WTC11 (cell line): Measurements from ENCODE around the gene OR13C9. TPM values are rescaled to one million over a fixed set of nuclear protein-coding genes. Genes with fewer than 3 reads are reported as not detected.
"Not testable (repeated sequence)": the region's sequence is repeated elsewhere in the genome, so short reads cannot be mapped to it uniquely, and the experiment has no call there.

Experiments
- ATAC-seq: fragments of 200-7000 bp; cut with Tn5 transposase; 2 replicates; pipeline ENCODE4 v1.10.0; 2021; ENCODE audit warnings: mild to moderate bottlenecking, moderate library complexity
- CTCF ChIA-PET: fragments of 300-600 bp; sonication (Branson Sonifier 250); formaldehyde crosslinking; loops from one replicate; lab custom pipeline; 2021; ENCODE audit warnings: antibody characterized with exemption; lab: Charles Lee
- POLR2A ChIA-PET: fragments of 350-600 bp; sonication (Branson Sonifier 250); formaldehyde crosslinking; loops from one replicate; lab custom pipeline; 2021; ENCODE audit warnings: antibody characterized with exemption; lab: Charles Lee
- DNase-seq: peaks from one replicate; pipeline ENCODE4 v3.0.0; 2021; ENCODE audit warnings: low spot score
- H3K27ac Mint-ChIP-seq: 2 replicates; pipeline ENCODE4 v1.8.0; 2021; ENCODE audit warnings: mixed read lengths
- H3K27me3 Mint-ChIP-seq: 2 replicates; pipeline ENCODE4 v1.8.0; 2021; ENCODE audit warnings: low read depth, mild to moderate bottlenecking, moderate library complexity, mixed read lengths
- H3K36me3 Mint-ChIP-seq: 2 replicates; pipeline ENCODE4 v1.8.0; 2021; ENCODE audit warnings: mixed read lengths
- H3K4me1 Mint-ChIP-seq: 2 replicates; pipeline ENCODE4 v1.8.0; 2022; ENCODE audit warnings: mixed read lengths
- H3K4me3 Mint-ChIP-seq: 2 replicates; pipeline ENCODE4 v1.8.0; 2021; ENCODE audit warnings: mild to moderate bottlenecking, moderate library complexity, mixed read lengths
- H3K9me3 Mint-ChIP-seq: 2 replicates; pipeline ENCODE4 v1.8.0; 2021; ENCODE audit warnings: mixed read lengths
- ATF1 ChIP-seq: sonication (generic); formaldehyde crosslinking; IDR thresholded peaks from 2 replicates; pipeline ENCODE4 v1.8.1; 2023; ENCODE audit warnings: mild to moderate bottlenecking, moderate library complexity, missing genetic modification reagents
- CREM ChIP-seq: sonication (generic); formaldehyde crosslinking; IDR thresholded peaks from 2 replicates; pipeline ENCODE4 v1.8.1; 2022; ENCODE audit warnings: mild to moderate bottlenecking, missing genetic modification reagents, moderate library complexity
- JAZF1 ChIP-seq: fragments of 250-450 bp; sonication (Bioruptor Pico); IDR thresholded peaks from 2 replicates; pipeline ENCODE4 v1.9.0; 2021; ENCODE audit warnings: moderate library complexity, mild to moderate bottlenecking, inconsistent platforms
- NR1H2 ChIP-seq: sonication (generic); formaldehyde crosslinking; IDR thresholded peaks from 2 replicates; pipeline ENCODE4 v1.9.0; 2021; ENCODE audit warnings: mild to moderate bottlenecking, moderate library complexity, missing genetic modification reagents
- OVOL2 ChIP-seq: fragments of 250-450 bp; sonication (Bioruptor Pico); IDR thresholded peaks from 2 replicates; pipeline ENCODE4 v1.9.0; 2021; ENCODE audit warnings: mild to moderate bottlenecking, borderline replicate concordance
- RELA ChIP-seq: sonication (generic); formaldehyde crosslinking; IDR thresholded peaks from 2 replicates; pipeline ENCODE4 v1.8.1; 2022; ENCODE audit warnings: missing genetic modification reagents, mild to moderate bottlenecking, borderline replicate concordance
- SOX15 ChIP-seq: fragments of 250-450 bp; sonication (Bioruptor Pico); IDR thresholded peaks from 2 replicates; pipeline ENCODE4 v1.9.0; 2021; ENCODE audit warnings: mild to moderate bottlenecking
- SP1 ChIP-seq: sonication (generic); formaldehyde crosslinking; conservative IDR thresholded peaks from 2 replicates; pipeline ENCODE4 v1.8.1; 2022; ENCODE audit warnings: missing genetic modification reagents
- total RNA-seq: library from RNA; stranded (reverse); gene quantifications from 3 replicates; pipeline ENCODE4 v1.2.3, GENCODE V29; 2021
- TF ChIP-seq, protein P1 (sequence below): sonication (generic); formaldehyde crosslinking; IDR thresholded peaks from 2 replicates; pipeline ENCODE4 v1.8.1; 2023; ENCODE audit warnings: mild to moderate bottlenecking, missing genetic modification reagents
- TF ChIP-seq, protein P2 (sequence below): sonication (generic); formaldehyde crosslinking; IDR thresholded peaks from 2 replicates; pipeline ENCODE4 v1.8.1; 2022; ENCODE audit warnings: low read depth, mild to moderate bottlenecking, moderate library complexity, missing genetic modification reagents, borderline replicate concordance
- TF ChIP-seq, protein P3 (sequence below): fragments of 250-450 bp; sonication (Bioruptor Pico); IDR thresholded peaks from 2 replicates; pipeline ENCODE4 v1.9.0; 2021; ENCODE audit warnings: mild to moderate bottlenecking
- TF ChIP-seq, protein P4 (sequence below): sonication (generic); formaldehyde crosslinking; IDR thresholded peaks from 2 replicates; pipeline ENCODE4 v1.8.0; 2022; ENCODE audit warnings: mild to moderate bottlenecking, missing genetic modification reagents
- TF ChIP-seq, protein P5 (sequence below): sonication (generic); formaldehyde crosslinking; IDR thresholded peaks from 2 replicates; pipeline ENCODE4 v1.8.1; 2023; ENCODE audit warnings: mild to moderate bottlenecking, missing genetic modification reagents, moderate library complexity

The OR13C9 gene
- total RNA-seq, 1 experiment from 2014 or later: not detected

DNA sequence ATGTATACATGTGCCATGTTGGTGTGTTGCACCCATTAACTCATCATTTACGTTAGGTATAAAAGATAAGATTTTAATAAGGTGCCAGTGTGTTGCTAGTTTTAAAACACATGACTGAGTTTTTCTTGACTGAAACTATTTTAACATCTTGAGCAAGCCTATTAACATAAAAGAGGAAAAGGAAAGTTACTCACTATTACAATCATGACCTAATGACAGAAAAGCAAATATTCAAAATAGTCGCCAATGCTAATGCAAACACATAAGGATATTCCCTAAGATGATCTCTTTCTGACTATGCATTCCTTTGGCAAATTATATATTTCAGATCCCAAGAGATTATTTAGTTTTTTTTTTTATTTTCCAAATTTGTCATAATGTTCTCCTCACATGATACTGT is 6.8 kb downstream of the OR13C9 start (continued):
- TF ChIP-seq, protein P1, sequence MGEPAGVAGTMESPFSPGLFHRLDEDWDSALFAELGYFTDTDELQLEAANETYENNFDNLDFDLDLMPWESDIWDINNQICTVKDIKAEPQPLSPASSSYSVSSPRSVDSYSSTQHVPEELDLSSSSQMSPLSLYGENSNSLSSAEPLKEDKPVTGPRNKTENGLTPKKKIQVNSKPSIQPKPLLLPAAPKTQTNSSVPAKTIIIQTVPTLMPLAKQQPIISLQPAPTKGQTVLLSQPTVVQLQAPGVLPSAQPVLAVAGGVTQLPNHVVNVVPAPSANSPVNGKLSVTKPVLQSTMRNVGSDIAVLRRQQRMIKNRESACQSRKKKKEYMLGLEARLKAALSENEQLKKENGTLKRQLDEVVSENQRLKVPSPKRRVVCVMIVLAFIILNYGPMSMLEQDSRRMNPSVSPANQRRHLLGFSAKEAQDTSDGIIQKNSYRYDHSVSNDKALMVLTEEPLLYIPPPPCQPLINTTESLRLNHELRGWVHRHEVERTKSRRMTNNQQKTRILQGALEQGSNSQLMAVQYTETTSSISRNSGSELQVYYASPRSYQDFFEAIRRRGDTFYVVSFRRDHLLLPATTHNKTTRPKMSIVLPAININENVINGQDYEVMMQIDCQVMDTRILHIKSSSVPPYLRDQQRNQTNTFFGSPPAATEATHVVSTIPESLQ: no peak
- TF ChIP-seq, protein P2, sequence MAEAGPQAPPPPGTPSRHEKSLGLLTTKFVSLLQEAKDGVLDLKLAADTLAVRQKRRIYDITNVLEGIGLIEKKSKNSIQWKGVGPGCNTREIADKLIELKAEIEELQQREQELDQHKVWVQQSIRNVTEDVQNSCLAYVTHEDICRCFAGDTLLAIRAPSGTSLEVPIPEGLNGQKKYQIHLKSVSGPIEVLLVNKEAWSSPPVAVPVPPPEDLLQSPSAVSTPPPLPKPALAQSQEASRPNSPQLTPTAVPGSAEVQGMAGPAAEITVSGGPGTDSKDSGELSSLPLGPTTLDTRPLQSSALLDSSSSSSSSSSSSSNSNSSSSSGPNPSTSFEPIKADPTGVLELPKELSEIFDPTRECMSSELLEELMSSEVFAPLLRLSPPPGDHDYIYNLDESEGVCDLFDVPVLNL: no peak
- TF ChIP-seq SP1 (CRISPR knock-in tag): no peak

DNA sequence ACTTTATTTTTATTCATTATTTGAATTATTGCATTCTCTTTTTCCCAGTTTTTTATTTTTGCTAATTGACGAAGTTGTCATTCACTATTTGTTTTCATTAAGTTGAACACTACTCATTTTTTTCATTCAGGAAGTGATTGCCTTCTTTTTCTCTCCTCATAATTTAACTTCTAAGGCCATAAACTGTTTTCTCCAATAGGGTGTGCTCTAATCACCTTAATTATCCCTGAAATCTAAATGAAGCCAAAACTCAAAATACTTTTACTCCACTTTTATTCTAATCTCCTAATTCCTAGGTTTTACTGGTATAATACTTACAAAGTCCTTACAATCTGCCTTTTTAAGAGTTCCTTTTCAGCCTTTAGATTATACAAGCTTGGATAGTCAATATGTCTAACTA is 9.7 kb downstream of the OR13C9 start:
- CTCF ChIA-PET: no interaction called here
- H3K4me3 Mint-ChIP-seq: no peak overlapping the region
- H3K4me1 Mint-ChIP-seq: no peaks in the 10 kb centered on the region
- ATAC-seq (no peak), DNase-seq (no peak)
- TF ChIP-seq RELA (CRISPR knock-in tag): no peak
- H3K9me3 Mint-ChIP-seq: no peaks in the 10 kb centered on the region
- no peaks in the 10 kb centered on the region for H3K36me3 Mint-ChIP-seq
- H3K27me3 Mint-ChIP-seq: no peaks in the 10 kb centered on the region; the same call in 1 of the 2 replicates
- POLR2A ChIA-PET: no interaction called here
- no peak overlapping the region for H3K27ac Mint-ChIP-seq

DNA sequence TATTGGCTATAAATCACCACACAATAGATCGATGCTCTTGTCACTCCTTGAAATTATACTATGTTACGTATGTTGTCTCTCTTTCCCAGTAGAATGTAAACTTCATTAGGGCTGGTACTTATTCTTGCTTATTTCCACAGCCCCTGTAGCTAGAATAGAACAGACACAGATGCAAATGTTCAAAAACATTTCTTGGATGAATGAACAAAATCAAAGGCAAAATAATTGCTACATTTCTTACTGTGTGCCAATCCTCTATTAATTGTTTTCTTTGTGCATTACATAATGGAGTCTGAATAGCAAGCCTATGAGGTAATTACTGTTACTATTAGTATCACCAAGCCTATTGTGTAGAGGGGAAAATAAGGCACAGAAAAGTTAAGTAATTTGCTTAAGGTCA is 11.9 kb downstream of the OR13C9 start:
- DNase-seq (no peak), ATAC-seq (no peak)
- POLR2A ChIA-PET: no interaction called here
- Mint-ChIP-seq H3K4me3 (no peak overlapping the region), H3K27ac (no peak overlapping the region), H3K36me3 (no peaks in the 10 kb centered on the region), H3K9me3 (no peaks in the 10 kb centered on the region), H3K27me3 (no peaks in the 10 kb centered on the region), H3K4me1 (no peaks in the 10 kb centered on the region)
- TF ChIP-seq, protein P3, sequence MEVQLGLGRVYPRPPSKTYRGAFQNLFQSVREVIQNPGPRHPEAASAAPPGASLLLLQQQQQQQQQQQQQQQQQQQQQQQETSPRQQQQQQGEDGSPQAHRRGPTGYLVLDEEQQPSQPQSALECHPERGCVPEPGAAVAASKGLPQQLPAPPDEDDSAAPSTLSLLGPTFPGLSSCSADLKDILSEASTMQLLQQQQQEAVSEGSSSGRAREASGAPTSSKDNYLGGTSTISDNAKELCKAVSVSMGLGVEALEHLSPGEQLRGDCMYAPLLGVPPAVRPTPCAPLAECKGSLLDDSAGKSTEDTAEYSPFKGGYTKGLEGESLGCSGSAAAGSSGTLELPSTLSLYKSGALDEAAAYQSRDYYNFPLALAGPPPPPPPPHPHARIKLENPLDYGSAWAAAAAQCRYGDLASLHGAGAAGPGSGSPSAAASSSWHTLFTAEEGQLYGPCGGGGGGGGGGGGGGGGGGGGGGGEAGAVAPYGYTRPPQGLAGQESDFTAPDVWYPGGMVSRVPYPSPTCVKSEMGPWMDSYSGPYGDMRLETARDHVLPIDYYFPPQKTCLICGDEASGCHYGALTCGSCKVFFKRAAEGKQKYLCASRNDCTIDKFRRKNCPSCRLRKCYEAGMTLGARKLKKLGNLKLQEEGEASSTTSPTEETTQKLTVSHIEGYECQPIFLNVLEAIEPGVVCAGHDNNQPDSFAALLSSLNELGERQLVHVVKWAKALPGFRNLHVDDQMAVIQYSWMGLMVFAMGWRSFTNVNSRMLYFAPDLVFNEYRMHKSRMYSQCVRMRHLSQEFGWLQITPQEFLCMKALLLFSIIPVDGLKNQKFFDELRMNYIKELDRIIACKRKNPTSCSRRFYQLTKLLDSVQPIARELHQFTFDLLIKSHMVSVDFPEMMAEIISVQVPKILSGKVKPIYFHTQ: no peak
- TF ChIP-seq RELA (CRISPR knock-in tag): no peak
- TF ChIP-seq SOX15 (CRISPR knock-in tag): no peak
- CTCF ChIA-PET: no interaction called here

DNA sequence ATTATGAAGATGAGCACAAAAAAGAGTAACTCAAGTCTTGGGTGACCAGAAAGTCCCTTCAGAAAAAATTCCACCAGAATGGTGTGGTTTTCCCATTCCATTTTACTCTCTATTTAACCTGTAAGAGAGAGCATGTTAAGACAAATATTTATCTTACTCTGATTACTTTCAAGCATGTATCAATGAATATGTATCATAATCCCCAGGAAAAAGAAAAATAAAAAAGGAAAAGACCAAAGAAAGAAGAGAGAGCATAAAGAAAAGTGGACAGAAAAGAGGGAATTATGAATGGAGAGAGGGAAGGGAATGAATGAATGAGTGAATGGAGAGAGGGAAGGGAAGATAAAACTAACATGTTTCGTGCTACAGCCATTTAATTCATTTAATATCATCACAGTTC is 12.5 kb downstream of the OR13C9 start, which contains the start of gene OR13C2:
Gene OR13C2 (minus strand): TSS at position 101 of the 400 bp plus-strand sequence. CDS start 0 bp downstream, at position 101.
- ATAC-seq, POLR2A ChIA-PET, H3K27ac Mint-ChIP-seq, H3K36me3 Mint-ChIP-seq, H3K27me3 Mint-ChIP-seq, H3K4me3 Mint-ChIP-seq, H3K9me3 Mint-ChIP-seq, H3K4me1 Mint-ChIP-seq, DNase-seq, CTCF ChIA-PET: not testable (repeated sequence)

DNA sequence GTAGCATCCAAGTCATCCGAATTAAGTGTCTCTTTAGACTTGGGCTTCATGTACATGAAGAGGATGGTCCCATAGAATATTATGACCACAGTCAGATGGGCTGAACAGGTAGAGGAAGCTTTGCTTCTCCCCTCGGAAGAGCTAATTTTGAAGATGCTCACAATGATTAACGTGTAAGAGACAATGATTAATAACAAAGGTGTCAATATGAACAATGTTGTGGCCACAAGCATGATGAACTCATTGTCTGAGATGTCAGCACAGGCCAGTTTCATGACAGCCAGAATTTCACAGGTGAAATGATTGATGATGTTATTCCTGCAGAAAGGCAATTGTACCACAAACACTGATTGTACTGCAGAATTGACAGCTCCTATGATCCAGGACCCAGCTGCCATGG is 13.2 kb downstream of the OR13C9 start:
- Mint-ChIP-seq H3K4me3 (no peak overlapping the region), H3K27ac (no peak overlapping the region), H3K9me3 (no peaks in the 10 kb centered on the region), H3K4me1 (no peaks in the 10 kb centered on the region), H3K36me3 (no peaks in the 10 kb centered on the region), H3K27me3 (no peaks in the 10 kb centered on the region)
- no peak for TF ChIP-seq CREM
- TF ChIP-seq ATF1 (CRISPR knock-in tag): no peak
- TF ChIP-seq, protein P4, sequence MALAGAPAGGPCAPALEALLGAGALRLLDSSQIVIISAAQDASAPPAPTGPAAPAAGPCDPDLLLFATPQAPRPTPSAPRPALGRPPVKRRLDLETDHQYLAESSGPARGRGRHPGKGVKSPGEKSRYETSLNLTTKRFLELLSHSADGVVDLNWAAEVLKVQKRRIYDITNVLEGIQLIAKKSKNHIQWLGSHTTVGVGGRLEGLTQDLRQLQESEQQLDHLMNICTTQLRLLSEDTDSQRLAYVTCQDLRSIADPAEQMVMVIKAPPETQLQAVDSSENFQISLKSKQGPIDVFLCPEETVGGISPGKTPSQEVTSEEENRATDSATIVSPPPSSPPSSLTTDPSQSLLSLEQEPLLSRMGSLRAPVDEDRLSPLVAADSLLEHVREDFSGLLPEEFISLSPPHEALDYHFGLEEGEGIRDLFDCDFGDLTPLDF (CRISPR knock-in tag): no peak
- TF ChIP-seq, protein P5, sequence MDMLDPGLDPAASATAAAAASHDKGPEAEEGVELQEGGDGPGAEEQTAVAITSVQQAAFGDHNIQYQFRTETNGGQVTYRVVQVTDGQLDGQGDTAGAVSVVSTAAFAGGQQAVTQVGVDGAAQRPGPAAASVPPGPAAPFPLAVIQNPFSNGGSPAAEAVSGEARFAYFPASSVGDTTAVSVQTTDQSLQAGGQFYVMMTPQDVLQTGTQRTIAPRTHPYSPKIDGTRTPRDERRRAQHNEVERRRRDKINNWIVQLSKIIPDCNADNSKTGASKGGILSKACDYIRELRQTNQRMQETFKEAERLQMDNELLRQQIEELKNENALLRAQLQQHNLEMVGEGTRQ (CRISPR knock-in tag): no peak
- TF ChIP-seq NR1H2 (CRISPR knock-in tag): no peak
- TF ChIP-seq SOX15 (CRISPR knock-in tag): no peak
- no peak for TF ChIP-seq JAZF1 (CRISPR knock-in tag)
- no peak for TF ChIP-seq OVOL2 (CRISPR knock-in tag)
- POLR2A ChIA-PET: no interaction called here
- ATAC-seq (no peak), DNase-seq (no peak)
- CTCF ChIA-PET: no interaction called here

DNA sequence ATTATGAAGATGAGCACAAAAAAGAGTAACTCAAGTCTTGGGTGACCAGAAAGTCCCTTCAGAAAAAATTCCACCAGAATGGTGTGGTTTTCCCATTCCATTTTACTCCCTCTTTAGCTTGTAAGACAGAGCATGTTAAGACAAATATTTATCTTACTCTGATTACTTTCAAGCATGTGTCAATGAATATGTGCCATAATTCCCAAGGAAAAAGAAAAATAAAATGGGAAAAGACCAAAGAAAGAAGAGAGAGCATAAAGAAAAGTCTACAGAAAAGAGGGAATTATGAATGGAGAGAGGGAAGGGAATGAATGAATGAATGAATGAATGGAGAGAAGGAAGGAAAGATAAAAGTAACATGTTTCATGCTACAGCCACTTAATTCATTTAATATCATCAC is 18.7 kb downstream of the OR13C9 start, which contains the start of gene OR13C5:
Gene OR13C5 (minus strand): TSS at position 101 of the 400 bp plus-strand sequence. CDS start 0 bp downstream, at position 101.
- ATAC-seq, H3K4me3 Mint-ChIP-seq, H3K4me1 Mint-ChIP-seq, H3K9me3 Mint-ChIP-seq, POLR2A ChIA-PET, CTCF ChIA-PET, DNase-seq, H3K27ac Mint-ChIP-seq, H3K27me3 Mint-ChIP-seq, H3K36me3 Mint-ChIP-seq: not testable (repeated sequence)

DNA sequence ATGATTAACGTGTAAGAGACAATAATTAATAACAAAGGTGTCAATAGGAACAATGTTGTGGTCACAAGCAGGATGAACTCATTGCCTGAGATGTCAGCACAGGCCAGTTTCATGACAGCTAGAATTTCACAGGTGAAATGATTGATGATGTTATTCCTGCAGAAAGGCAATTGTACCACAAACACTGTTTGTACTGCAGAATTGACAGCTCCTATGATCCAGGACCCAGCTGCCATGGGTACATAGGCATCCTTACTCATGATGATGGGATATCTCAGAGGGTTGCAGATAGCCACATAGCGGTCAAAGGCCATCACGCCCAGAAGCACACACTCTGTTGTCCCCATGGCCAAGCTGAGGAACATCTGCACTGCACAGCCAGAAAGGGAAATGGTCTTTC is 19.3 kb downstream of the OR13C9 start:
- H3K36me3 Mint-ChIP-seq, H3K4me3 Mint-ChIP-seq, H3K27ac Mint-ChIP-seq, H3K9me3 Mint-ChIP-seq, DNase-seq, H3K27me3 Mint-ChIP-seq, H3K4me1 Mint-ChIP-seq, POLR2A ChIA-PET, CTCF ChIA-PET, ATAC-seq: not testable (repeated sequence)
